ENCODE measurements around the gene SAT1.
"Not testable (repeated sequence)": the region's sequence is repeated elsewhere in the genome, so short reads cannot be mapped to it uniquely, and the experiment has no call there.

SAT1 gene

GRCh38 chrX:23759821-23760220, 23.2 kb upstream of the SAT1 start:
- ChIA-PET CTCF (no interaction called here), POLR2A (no interaction called here)
- no peak for TF ChIP-seq CTCF (IDR thresholded peaks at IDR 0.05; ENCODE audit: control extremely low read depth, extremely low read depth, low read depth, missing control alignments)
- no peak for DNase-seq (ENCODE audit: extremely low spot score)

- DNase-seq (ENCODE audit: extremely low spot score) = no peak
- CTCF ChIA-PET = interaction anchor here (2.0 kb wide), 1 partner anchor 137 kb away, joined by 7 read pairs; no protein-coding TSS in a partner anchor
- TF ChIP-seq CTCF (IDR thresholded peaks at IDR 0.05; ENCODE audit: control extremely low read depth, extremely low read depth, low read depth, missing control alignments) = no peak
- POLR2A ChIA-PET = no interaction called here
These were observed 18.6 kb upstream of the SAT1 start for GRCh38 chrX:23764188-23764984.

GRCh38 chrX:23765449-23765848, 17.5 kb upstream of the SAT1 start:
- no peak for TF ChIP-seq CTCF (IDR thresholded peaks at IDR 0.05; ENCODE audit: control extremely low read depth, extremely low read depth, low read depth, missing control alignments)
- no peak for DNase-seq (ENCODE audit: extremely low spot score)
- POLR2A ChIA-PET = interaction anchor here (0.6 kb wide), 1 partner anchor 10 kb away, joined by 4 read pairs; no protein-coding TSS in a partner anchor
- CTCF ChIA-PET = interaction anchor here (1.3 to 2.0 kb wide), 2 partner anchors 10 to 136 kb away, joined by 5 to 7 read pairs; no protein-coding TSS in a partner anchor

GRCh38 chrX:23765868-23766267, 17.1 kb upstream of the SAT1 start:
- POLR2A ChIA-PET = interaction anchor here (0.6 to 1.9 kb wide), 2 partner anchors 9 to 18 kb away, joined by 4 read pairs; no protein-coding TSS in a partner anchor
- CTCF ChIA-PET = interaction anchor here (1.3 to 2.0 kb wide), 2 partner anchors 11 to 136 kb away, joined by 5 to 7 read pairs; no protein-coding TSS in a partner anchor
- TF ChIP-seq CTCF (IDR thresholded peaks at IDR 0.05; ENCODE audit: control extremely low read depth, extremely low read depth, low read depth, missing control alignments) = no peak
- no peak for DNase-seq (ENCODE audit: extremely low spot score)

- no peak for DNase-seq (ENCODE audit: extremely low spot score)
- TF ChIP-seq CTCF (IDR thresholded peaks at IDR 0.05; ENCODE audit: control extremely low read depth, extremely low read depth, low read depth, missing control alignments) = no peak
- CTCF ChIA-PET = interaction anchor here (1.3 kb wide), 1 partner anchor 12 kb away, joined by 5 read pairs; no protein-coding TSS in a partner anchor
- POLR2A ChIA-PET = interaction anchor here (1.9 kb wide), 1 partner anchor 17 kb away, joined by 4 read pairs; no protein-coding TSS in a partner anchor
These were observed 16.1 kb upstream of the SAT1 start for GRCh38 chrX:23766650-23767551.

- ChIA-PET CTCF (interaction anchor here (1.7 kb wide), 1 partner anchor 12 kb away, joined by 6 read pairs; the partner anchor contains the start of gene SAT1), POLR2A (no interaction called here)
- no peak for DNase-seq (ENCODE audit: extremely low spot score)
- TF ChIP-seq CTCF (IDR thresholded peaks at IDR 0.05; ENCODE audit: control extremely low read depth, extremely low read depth, low read depth, missing control alignments) = no peak
These were observed 12.8 kb upstream of the SAT1 start for GRCh38 chrX:23770142-23770541.

- CTCF ChIA-PET = interaction anchor here (1.7 kb wide), 1 partner anchor 12 kb away, joined by 6 read pairs; the partner anchor contains the start of gene SAT1
- POLR2A ChIA-PET; DNase-seq (ENCODE audit: extremely low spot score): not testable (repeated sequence)
These were observed 11.9 kb upstream of the SAT1 start for GRCh38 chrX:23771086-23771485.

All from GM10248 (cell line).